ENCODE data around the gene ZCCHC10.
A peak's percentile ranks its signal among the peaks of the same experiment; 100 is the strongest.
"Not testable (repeated sequence)": the region's sequence is repeated elsewhere in the genome, so short reads cannot be mapped to it uniquely, and the experiment has no call there.

Gene ZCCHC10

GRCh38 chr5:133026664-133027153, 360 bp upstream of the ZCCHC10 start:
- Mint-ChIP-seq H3K36me3 (ENCODE audit: low read depth) (peaks cover 11% of the 10 kb centered on the region), H3K9me3 (no peaks in the 10 kb centered on the region), H3K27ac (peak overlapping the region; percentile 64), H3K4me1 (ENCODE audit: low read depth) (peaks cover 14% of the 10 kb centered on the region), H3K4me3 (peak overlapping the region; percentile 87), H3K27me3 (ENCODE audit: low read depth) (no peaks in the 10 kb centered on the region)

DNA sequence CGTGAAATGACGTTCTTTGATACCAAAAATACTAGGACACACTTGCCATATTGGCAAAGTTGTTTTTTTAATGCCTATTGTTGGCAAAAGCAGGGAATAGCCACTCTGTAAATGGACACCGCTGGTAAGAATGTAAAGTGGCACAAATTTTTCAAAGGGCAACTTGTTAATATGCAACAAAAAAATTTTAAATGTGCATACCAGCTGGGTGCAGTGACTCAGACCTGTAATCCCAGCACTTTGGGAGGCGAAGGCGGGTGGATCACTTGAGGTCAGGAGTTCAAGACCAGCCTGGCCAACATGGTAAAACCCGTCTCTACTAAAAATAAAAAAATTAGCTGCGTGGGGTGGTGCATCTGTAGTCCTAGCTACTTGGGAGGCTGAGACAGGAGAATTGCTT, 6.9 kb downstream of the ZCCHC10 start:
- not testable (repeated sequence) for H3K4me3 Mint-ChIP-seq; H3K9me3 Mint-ChIP-seq; H3K27me3 Mint-ChIP-seq (ENCODE audit: low read depth); H3K27ac Mint-ChIP-seq
- Mint-ChIP-seq H3K36me3 (ENCODE audit: low read depth) (peaks cover 24% of the 10 kb centered on the region), H3K4me1 (ENCODE audit: low read depth) (peaks cover 10% of the 10 kb centered on the region)

- H3K4me1 Mint-ChIP-seq (ENCODE audit: low read depth) = peaks cover 3% of the 10 kb centered on the region
- H3K27ac Mint-ChIP-seq = no peak overlapping the region
- no peaks in the 10 kb centered on the region for H3K9me3 Mint-ChIP-seq
- no peak overlapping the region for H3K4me3 Mint-ChIP-seq
- peaks cover 18% of the 10 kb centered on the region for H3K36me3 Mint-ChIP-seq (ENCODE audit: low read depth)
- no peaks in the 10 kb centered on the region for H3K27me3 Mint-ChIP-seq (ENCODE audit: low read depth)
Measured at GRCh38 chr5:133017964-133018363, 8.4 kb downstream of the ZCCHC10 start.

- peaks cover 18% of the 10 kb centered on the region for H3K36me3 Mint-ChIP-seq (ENCODE audit: low read depth)
- no peaks in the 10 kb centered on the region for H3K9me3 Mint-ChIP-seq
- no peaks in the 10 kb centered on the region for H3K27me3 Mint-ChIP-seq (ENCODE audit: low read depth)
- no peak overlapping the region for H3K27ac Mint-ChIP-seq
- H3K4me3 Mint-ChIP-seq = no peak overlapping the region
- peaks cover 3% of the 10 kb centered on the region for H3K4me1 Mint-ChIP-seq (ENCODE audit: low read depth)
Measured at GRCh38 chr5:133015466-133015865, 10.9 kb downstream of the ZCCHC10 start.

DNA sequence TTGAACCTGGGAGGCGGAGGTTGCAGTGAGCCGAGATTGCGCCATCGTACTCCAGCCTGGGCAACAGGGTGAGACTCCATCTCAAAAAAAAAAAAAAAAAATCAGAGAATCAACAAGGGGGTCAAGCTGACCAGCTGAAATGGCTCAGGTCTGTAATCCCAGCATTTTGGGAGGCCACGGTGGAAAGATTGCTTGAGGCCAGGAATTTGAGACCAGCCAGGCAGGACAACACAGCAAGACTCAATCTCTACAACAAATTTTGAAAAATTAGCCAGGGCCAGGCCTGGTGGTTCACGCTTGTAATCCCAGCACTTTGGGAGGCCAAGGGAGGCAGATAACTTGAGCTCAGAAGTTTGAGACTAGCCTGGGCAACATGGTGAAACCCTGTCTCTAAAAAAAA, 17.9 kb downstream of the ZCCHC10 start:
- not testable (repeated sequence) for H3K27ac Mint-ChIP-seq; H3K4me1 Mint-ChIP-seq (ENCODE audit: low read depth); H3K4me3 Mint-ChIP-seq; H3K9me3 Mint-ChIP-seq; H3K27me3 Mint-ChIP-seq (ENCODE audit: low read depth)
- H3K36me3 Mint-ChIP-seq (ENCODE audit: low read depth) = peaks cover 12% of the 10 kb centered on the region

GRCh38 chr5:133006653-133007052, 19.7 kb downstream of the ZCCHC10 start:
- Mint-ChIP-seq H3K27ac (no peak overlapping the region), H3K9me3 (no peaks in the 10 kb centered on the region), H3K4me1 (ENCODE audit: low read depth) (peaks cover 2% of the 10 kb centered on the region), H3K4me3 (no peak overlapping the region), H3K27me3 (ENCODE audit: low read depth) (no peaks in the 10 kb centered on the region), H3K36me3 (ENCODE audit: low read depth) (peaks cover 18% of the 10 kb centered on the region)

DNA sequence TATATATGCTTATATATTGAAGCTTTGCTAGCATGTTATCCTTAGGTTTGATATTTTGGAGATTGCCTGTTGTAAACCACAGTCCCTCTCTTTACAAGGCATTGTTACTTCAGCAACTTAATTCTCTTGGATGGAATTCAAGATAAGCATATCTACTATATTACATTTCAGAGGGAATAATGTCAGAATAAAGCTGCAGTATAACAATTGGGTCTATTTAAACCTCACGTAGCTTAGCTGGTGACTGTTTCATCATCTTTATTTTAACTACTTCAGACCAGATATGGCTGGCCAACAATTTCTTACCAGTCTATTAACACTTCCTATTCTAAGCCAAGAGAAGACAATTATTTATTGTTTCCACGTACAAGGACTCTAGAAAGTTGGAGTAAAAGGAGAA, 27.1 kb downstream of the ZCCHC10 start:
- no peaks in the 10 kb centered on the region for H3K9me3 Mint-ChIP-seq
- no peak overlapping the region for H3K4me3 Mint-ChIP-seq
- H3K36me3 Mint-ChIP-seq (ENCODE audit: low read depth) = peaks cover 15% of the 10 kb centered on the region
- peaks cover 1% of the 10 kb centered on the region for H3K4me1 Mint-ChIP-seq (ENCODE audit: low read depth)
- H3K27ac Mint-ChIP-seq = no peak overlapping the region
- H3K27me3 Mint-ChIP-seq (ENCODE audit: low read depth) = no peaks in the 10 kb centered on the region

DNA sequence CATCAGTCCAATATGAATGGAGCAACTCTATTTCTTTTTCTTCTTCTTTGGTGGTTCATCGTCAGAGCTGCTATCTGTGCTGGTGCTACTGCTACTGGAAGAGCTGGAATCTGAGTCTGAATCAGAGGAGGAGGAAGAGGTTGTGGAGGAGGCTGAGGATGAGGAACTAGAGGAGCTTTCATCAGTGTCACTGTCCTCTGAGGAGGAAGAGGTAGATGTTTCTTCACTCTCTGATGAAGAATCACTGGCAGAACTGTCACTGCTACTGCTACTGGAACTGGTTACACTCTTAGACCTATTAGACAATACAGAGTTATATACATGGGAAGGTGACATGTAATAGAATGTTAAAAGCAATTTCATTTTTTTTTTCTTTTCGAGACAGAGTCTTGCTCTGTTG, 27.8 kb downstream of the ZCCHC10 start:
- Mint-ChIP-seq H3K36me3 (ENCODE audit: low read depth) (peaks cover 15% of the 10 kb centered on the region), H3K27me3 (ENCODE audit: low read depth) (no peaks in the 10 kb centered on the region), H3K9me3 (no peaks in the 10 kb centered on the region), H3K4me3 (no peak overlapping the region), H3K27ac (no peak overlapping the region), H3K4me1 (ENCODE audit: low read depth) (peaks cover 3% of the 10 kb centered on the region)

DNA sequence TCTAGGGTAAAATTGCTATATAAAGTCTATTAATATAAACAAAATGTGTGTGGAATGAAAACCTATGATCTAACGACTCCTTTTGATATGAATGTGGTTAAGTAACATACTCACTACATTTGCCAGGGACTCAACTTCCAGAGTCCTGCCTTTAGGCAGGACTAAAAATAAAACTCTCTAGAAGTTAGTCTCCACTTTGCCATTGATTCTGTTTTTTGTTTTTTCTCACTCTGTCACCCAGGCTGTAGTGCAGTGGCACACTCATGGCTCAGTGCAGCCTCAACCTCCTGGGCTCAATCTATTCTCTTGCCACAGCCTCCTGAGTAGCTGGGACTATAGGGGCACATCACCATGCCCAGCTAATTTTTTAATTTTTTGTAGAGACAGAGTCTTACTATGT, 30.0 kb downstream of the ZCCHC10 start:
- Mint-ChIP-seq H3K4me3 (no peak overlapping the region), H3K9me3 (no peaks in the 10 kb centered on the region), H3K36me3 (ENCODE audit: low read depth) (peaks cover 9% of the 10 kb centered on the region), H3K27me3 (ENCODE audit: low read depth) (no peaks in the 10 kb centered on the region), H3K27ac (no peak overlapping the region), H3K4me1 (ENCODE audit: low read depth) (peaks cover 3% of the 10 kb centered on the region)

- Mint-ChIP-seq H3K27ac (no peak overlapping the region), H3K36me3 (ENCODE audit: low read depth) (no peaks in the 10 kb centered on the region), H3K9me3 (no peaks in the 10 kb centered on the region), H3K27me3 (ENCODE audit: low read depth) (peaks cover 5% of the 10 kb centered on the region), H3K4me1 (ENCODE audit: low read depth) (no peaks in the 10 kb centered on the region), H3K4me3 (no peak overlapping the region)
Measured at GRCh38 chr5:132987531-132988408, 38.6 kb downstream of the ZCCHC10 start.

- not testable (repeated sequence) for H3K27ac Mint-ChIP-seq; H3K4me3 Mint-ChIP-seq; H3K36me3 Mint-ChIP-seq (ENCODE audit: low read depth); H3K27me3 Mint-ChIP-seq (ENCODE audit: low read depth); H3K4me1 Mint-ChIP-seq (ENCODE audit: low read depth); H3K9me3 Mint-ChIP-seq
Measured at GRCh38 chr5:132982971-132983370, 43.4 kb downstream of the ZCCHC10 start.

DNA sequence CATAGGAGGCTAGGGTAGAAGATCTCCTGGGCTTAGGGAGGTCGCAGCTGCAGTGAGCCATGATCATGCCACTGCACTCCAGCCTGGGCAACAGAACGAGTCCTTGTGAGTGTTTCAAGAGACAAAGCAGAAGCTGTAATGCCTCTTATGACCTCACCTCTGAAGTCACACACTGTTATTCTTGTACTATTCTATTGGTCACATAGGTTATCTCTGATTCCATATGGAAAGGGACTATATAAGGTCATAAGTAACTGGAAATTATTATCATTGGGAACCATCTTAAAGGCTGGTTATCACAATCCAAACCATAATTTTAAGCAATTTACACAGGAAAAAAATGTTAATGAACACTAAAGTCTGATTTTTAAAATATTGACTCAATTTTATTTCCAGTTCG, 45.1 kb downstream of the ZCCHC10 start:
- Mint-ChIP-seq H3K9me3 (peaks cover 4% of the 10 kb centered on the region), H3K27ac (no peak overlapping the region), H3K4me3 (no peak overlapping the region), H3K36me3 (ENCODE audit: low read depth) (no peaks in the 10 kb centered on the region), H3K4me1 (ENCODE audit: low read depth) (no peaks in the 10 kb centered on the region), H3K27me3 (ENCODE audit: low read depth) (peaks cover 4% of the 10 kb centered on the region)

- Mint-ChIP-seq H3K4me1 (ENCODE audit: low read depth) (no peaks in the 10 kb centered on the region), H3K9me3 (peaks cover 4% of the 10 kb centered on the region), H3K27ac (no peak overlapping the region), H3K36me3 (ENCODE audit: low read depth) (no peaks in the 10 kb centered on the region), H3K4me3 (no peak overlapping the region), H3K27me3 (ENCODE audit: low read depth) (peaks cover 4% of the 10 kb centered on the region)
Measured at GRCh38 chr5:132979976-132980375, 46.4 kb downstream of the ZCCHC10 start.

DNA sequence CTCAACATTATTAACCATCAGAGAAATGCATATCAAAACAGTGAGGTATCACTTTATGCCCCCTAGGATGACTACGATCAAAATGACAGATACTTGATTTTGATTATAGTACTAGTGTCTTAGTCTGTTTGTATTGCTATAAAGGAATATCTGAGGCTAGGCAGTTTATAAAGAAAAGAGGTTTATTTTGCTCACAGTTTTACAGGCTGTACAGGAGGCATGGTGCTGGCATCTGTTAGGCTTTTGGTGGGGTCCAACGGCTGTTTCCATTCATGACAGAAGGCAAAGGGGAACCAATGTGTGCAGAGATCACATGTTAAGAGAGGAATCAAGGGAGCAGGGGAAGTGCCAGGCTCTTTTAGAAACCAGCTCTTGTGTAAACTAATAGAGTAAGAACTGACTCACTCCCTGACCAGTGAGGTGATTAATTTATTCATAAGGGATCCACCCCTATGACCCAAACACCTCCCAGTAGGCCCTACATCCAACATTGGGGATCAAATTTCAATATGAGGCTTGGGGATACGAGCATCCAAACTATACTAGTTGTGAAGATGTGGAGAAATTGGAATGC, 46.9 kb downstream of the ZCCHC10 start:
- peaks cover 4% of the 10 kb centered on the region for H3K27me3 Mint-ChIP-seq (ENCODE audit: low read depth)
- H3K4me1 Mint-ChIP-seq (ENCODE audit: low read depth) = no peaks in the 10 kb centered on the region
- H3K4me3 Mint-ChIP-seq = no peak overlapping the region
- H3K9me3 Mint-ChIP-seq = peaks cover 4% of the 10 kb centered on the region
- no peaks in the 10 kb centered on the region for H3K36me3 Mint-ChIP-seq (ENCODE audit: low read depth)
- no peak overlapping the region for H3K27ac Mint-ChIP-seq

DNA sequence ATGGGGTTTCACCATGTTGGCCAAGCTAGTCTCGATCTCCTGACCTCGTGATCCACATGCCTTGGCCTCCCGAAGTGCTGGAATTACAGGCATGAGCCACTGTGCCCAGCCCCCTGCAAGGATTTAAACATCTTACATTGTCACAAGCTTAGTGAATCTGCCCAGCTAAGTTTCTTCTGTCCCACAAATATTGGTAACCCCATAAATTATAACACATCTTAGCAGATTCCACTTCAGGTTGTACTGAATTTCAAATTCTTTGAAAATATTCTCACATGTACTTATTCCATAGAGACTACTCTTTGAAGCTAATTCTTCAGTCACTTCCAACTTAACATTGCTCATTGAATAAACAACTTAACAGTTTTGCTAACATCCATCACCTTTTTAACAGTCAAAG, 49.5 kb downstream of the ZCCHC10 start:
- no peaks in the 10 kb centered on the region for H3K4me1 Mint-ChIP-seq (ENCODE audit: low read depth)
- H3K36me3 Mint-ChIP-seq (ENCODE audit: low read depth) = no peaks in the 10 kb centered on the region
- H3K9me3 Mint-ChIP-seq = peaks cover 4% of the 10 kb centered on the region
- no peak overlapping the region for H3K4me3 Mint-ChIP-seq
- no peak overlapping the region for H3K27ac Mint-ChIP-seq
- H3K27me3 Mint-ChIP-seq (ENCODE audit: low read depth) = peaks cover 4% of the 10 kb centered on the region
